Cardiac fibroblast (primary cell): Measurements from ENCODE around the gene SGMS2.

Experiments
- DNase-seq, 2 donors: peaks; one replicate each; pipeline versions ENCODE4 v3.0.0 to v3.0.0-alpha.2; 2010; ENCODE audit warnings: low read depth in 2 of 2
- H3K4me3 ChIP-seq, 2 donors: replicated peaks in 1 of 2; 1 replicate in 1 of 2; 2 replicates in 1 of 2; pipeline ENCODE4 v1.5.1; 2011; ENCODE audit warnings: low read depth in 2 of 2, low read length in 2 of 2, mild to moderate bottlenecking in 2 of 2, moderate library complexity in 1 of 2
- TF ChIP-seq, protein P1 (sequence below): IDR thresholded peaks from one replicate; pipeline ENCODE4 v1.5.1; 2011; ENCODE audit warnings: low read depth, mild to moderate bottlenecking, low read length, inconsistent platforms

SGMS2 gene

GRCh38 chr4:107950746-107951540, 126.2 kb downstream of the SGMS2 start:
- H3K4me3 ChIP-seq, result no peak overlapping the region
- TF ChIP-seq, protein P1, sequence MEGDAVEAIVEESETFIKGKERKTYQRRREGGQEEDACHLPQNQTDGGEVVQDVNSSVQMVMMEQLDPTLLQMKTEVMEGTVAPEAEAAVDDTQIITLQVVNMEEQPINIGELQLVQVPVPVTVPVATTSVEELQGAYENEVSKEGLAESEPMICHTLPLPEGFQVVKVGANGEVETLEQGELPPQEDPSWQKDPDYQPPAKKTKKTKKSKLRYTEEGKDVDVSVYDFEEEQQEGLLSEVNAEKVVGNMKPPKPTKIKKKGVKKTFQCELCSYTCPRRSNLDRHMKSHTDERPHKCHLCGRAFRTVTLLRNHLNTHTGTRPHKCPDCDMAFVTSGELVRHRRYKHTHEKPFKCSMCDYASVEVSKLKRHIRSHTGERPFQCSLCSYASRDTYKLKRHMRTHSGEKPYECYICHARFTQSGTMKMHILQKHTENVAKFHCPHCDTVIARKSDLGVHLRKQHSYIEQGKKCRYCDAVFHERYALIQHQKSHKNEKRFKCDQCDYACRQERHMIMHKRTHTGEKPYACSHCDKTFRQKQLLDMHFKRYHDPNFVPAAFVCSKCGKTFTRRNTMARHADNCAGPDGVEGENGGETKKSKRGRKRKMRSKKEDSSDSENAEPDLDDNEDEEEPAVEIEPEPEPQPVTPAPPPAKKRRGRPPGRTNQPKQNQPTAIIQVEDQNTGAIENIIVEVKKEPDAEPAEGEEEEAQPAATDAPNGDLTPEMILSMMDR, result no peak
- DNase-seq, result peak in 1 of 2 donors; percentile 14

- DNase-seq, result peak; percentile 21 to 82
- no peak overlapping the region for H3K4me3 ChIP-seq
- TF ChIP-seq, protein P1, result no peak
Observed at GRCh38 chr4:107951551-107951950, 126.8 kb downstream of the SGMS2 start.

- TF ChIP-seq, protein P1, result no peak
- H3K4me3 ChIP-seq, result no peak overlapping the region
- peak in 1 of 2 donors; percentile 7 for DNase-seq
Observed at GRCh38 chr4:107956011-107956410, 131.3 kb downstream of the SGMS2 start.
